NB4 (cell line): ENCODE results near the gene PUDP.
A peak's percentile ranks its signal among the peaks of the same experiment; 100 is the strongest.
"Not testable (repeated sequence)": the region's sequence is repeated elsewhere in the genome, so short reads cannot be mapped to it uniquely, and the experiment has no call there.

ENCODE experiments used
- DNase-seq: peaks from one replicate; pipeline ENCODE4 v3.0.0; 2010; ENCODE audit warnings: low read depth
- H3K4me3 ChIP-seq: one replicate; pipeline ENCODE4 v1.5.1; 2011; ENCODE audit warnings: mild to moderate bottlenecking, low read depth, low read length, moderate library complexity
- CTCF ChIP-seq: IDR thresholded peaks from one replicate; pipeline ENCODE4 v1.5.1; 2012; ENCODE audit warnings: low read depth, low read length
- MYC ChIP-seq: IDR thresholded peaks from 2 replicates; pipeline ENCODE4 v1.6.1; 2011; ENCODE audit warnings: low read depth, low read length
- POLR2A ChIP-seq: IDR thresholded peaks from 2 replicates; pipeline ENCODE4 v1.6.1; 2011; ENCODE audit warnings: mild to moderate bottlenecking; ENCODE audit not compliant: insufficient read length; ENCODE audit errors: extremely low read depth
- TF ChIP-seq, protein P1 (sequence below): IDR thresholded peaks from 2 replicates; pipeline ENCODE4 v1.6.1; 2011; ENCODE audit warnings: low read depth, low read length

Gene PUDP

GRCh38 chrX:7052541-7052940 is 95.4 kb downstream of the PUDP start:
- no peak overlapping the region for H3K4me3 ChIP-seq
- no peak for DNase-seq
- TF ChIP-seq, protein P1, sequence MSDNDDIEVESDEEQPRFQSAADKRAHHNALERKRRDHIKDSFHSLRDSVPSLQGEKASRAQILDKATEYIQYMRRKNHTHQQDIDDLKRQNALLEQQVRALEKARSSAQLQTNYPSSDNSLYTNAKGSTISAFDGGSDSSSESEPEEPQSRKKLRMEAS = no peak
- TF ChIP-seq CTCF (no peak), MYC (no peak), POLR2A (no peak)

GRCh38 chrX:7050271-7050670 is 97.7 kb downstream of the PUDP start:
- TF ChIP-seq CTCF (no peak), MYC (no peak), POLR2A (no peak)
- TF ChIP-seq, protein P1 = no peak
- H3K4me3 ChIP-seq = no peak overlapping the region
- DNase-seq = no peak

- no peak for TF ChIP-seq MYC
- TF ChIP-seq, protein P1 = no peak
- TF ChIP-seq CTCF = no peak
- TF ChIP-seq POLR2A = no peak
- H3K4me3 ChIP-seq = no peak overlapping the region
- peak; percentile 2 for DNase-seq
Measured at GRCh38 chrX:7047951-7048350, 100.0 kb downstream of the PUDP start.

DNA sequence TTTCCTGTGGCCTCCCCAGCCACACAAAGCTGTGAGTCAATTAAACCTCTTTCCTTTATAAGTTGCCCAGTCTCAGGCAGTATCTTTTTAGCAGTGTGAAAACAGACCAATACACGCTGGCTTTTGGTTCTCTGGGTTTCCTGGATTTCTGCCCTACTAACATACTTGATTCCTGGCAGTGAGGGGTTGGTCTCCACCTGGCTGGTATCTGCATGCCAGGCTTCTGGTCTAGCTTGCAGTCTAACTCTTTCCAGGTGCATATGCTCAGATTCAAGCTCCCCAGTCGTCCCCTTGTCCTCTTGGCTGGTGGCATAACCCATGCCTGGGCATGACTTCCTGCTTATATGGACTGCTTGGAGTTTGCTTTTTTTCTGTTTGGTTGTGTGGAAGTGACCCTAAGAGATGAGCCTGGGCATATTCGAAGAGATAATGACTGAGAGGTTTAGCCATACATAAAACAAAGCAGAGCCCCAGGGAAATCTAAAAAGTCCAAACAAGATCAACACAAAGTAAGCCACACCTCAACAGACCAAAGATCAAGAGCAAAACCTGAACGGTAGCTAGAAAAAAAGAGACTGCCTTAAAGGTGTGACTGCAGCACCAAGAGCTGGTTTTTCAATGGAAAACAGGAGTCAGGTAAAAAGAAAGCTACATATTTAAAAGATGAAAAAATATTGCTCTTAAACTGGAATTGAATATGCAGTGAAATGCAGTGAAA is 102.6 kb downstream of the PUDP start:
- no peak for TF ChIP-seq POLR2A
- TF ChIP-seq MYC = no peak
- TF ChIP-seq, protein P1 = no peak
- TF ChIP-seq CTCF = no peak
- DNase-seq = no peak
- H3K4me3 ChIP-seq = no peak overlapping the region

DNA sequence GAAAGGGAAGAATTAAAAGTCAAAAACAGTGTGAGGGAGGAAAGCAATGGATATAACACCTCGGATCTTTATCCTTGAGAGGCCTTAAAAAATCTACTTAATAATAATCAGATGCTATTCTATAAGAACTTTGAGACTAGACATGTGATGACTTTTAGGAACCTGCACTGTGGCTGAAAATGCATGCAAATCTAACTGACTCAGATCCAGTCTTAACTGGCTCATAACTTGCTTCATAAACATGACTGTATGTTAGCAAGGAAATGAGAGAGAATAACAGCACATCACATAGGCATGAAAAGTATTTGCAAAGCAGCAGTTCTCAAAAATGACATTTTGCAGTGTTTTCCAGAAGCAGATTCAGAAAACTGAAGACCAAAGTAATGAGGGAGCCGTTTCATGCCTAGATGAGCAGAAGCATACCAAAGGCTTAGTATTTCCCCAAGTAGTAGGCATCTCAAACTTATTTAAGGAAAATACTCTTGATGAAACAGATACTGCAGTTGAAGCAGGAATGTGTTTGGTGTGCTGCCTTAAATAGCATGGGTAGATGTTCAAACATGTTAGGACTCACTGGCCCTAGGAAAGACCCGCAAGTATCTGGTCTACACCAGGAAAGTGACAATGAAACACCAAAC is 104.0 kb downstream of the PUDP start:
- DNase-seq, H3K4me3 ChIP-seq: not testable (repeated sequence)

DNA sequence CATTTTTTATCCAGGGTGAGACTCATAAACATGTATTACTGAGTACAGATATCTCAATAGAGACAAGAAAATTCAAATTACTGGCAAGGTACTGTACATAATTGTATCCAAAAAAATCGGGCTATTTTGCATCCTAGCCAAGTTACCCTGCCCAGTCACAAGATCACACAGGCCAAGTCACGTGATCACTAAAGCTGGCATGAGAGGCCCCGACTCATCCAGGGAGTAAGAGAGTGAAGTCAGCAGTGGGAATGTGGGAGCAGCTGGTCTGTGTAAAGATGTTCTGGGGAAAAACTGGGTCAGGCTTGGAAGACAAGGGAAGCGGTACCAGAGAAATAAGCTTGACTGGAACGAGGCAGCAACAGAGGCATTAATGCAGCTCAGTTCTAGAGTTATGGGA is 119.7 kb downstream of the PUDP start:
- no peak overlapping the region for H3K4me3 ChIP-seq
- TF ChIP-seq POLR2A (no peak), CTCF (no peak), MYC (no peak)
- TF ChIP-seq, protein P1 = no peak
- DNase-seq = no peak
